HG03432 (cell line): ENCODE measurements around the gene EPHX1.
"Not testable (repeated sequence)": the region's sequence is repeated elsewhere in the genome, so short reads cannot be mapped to it uniquely, and the experiment has no call there.

Experiments used
- ATAC-seq: cut with Tn5 transposase; IDR thresholded peaks from one replicate; pipeline ENCODE4 v1.9.1; 2021; ENCODE audit warnings: mild to moderate bottlenecking, moderate library complexity; ENCODE audit not compliant: unreplicated experiment

EPHX1 gene

GRCh38 chr1:225777058-225777582 is 32.8 kb upstream of the EPHX1 start:
- peak; percentile 18 for ATAC-seq

- peak; percentile 99 for ATAC-seq
Measured at GRCh38 chr1:225777583-225778336, 32.2 kb upstream of the EPHX1 start, which contains the start of gene SRP9. TSS of gene SRP9 (plus strand) at chr1:225777826. CDS start at chr1:225777941, 115 bp downstream.

GRCh38 chr1:225778337-225778669 is 31.6 kb upstream of the EPHX1 start:
- ATAC-seq, result no peak

GRCh38 chr1:225779165-225779564 is 30.8 kb upstream of the EPHX1 start:
- ATAC-seq, result not testable (repeated sequence)

- ATAC-seq, result no peak
Measured at GRCh38 chr1:225780134-225780533, 29.8 kb upstream of the EPHX1 start.

GRCh38 chr1:225780630-225781029 is 29.3 kb upstream of the EPHX1 start:
- no peak for ATAC-seq

GRCh38 chr1:225789142-225789541 is 20.8 kb upstream of the EPHX1 start:
- ATAC-seq, result not testable (repeated sequence)

- ATAC-seq, result no peak
Measured at GRCh38 chr1:225794954-225795353, 15.0 kb upstream of the EPHX1 start.

- ATAC-seq, result not testable (repeated sequence)
Measured at GRCh38 chr1:225796097-225796496, 13.8 kb upstream of the EPHX1 start.

GRCh38 chr1:225801146-225801545 is 8.8 kb upstream of the EPHX1 start:
- not testable (repeated sequence) for ATAC-seq

GRCh38 chr1:225806249-225806648 is 3.7 kb upstream of the EPHX1 start:
- ATAC-seq, result no peak

- not testable (repeated sequence) for ATAC-seq
Measured at GRCh38 chr1:225806736-225807135, 3.2 kb upstream of the EPHX1 start.

- no peak for ATAC-seq
Measured at GRCh38 chr1:225808136-225808535, 1.8 kb upstream of the EPHX1 start.

GRCh38 chr1:225810579-225811538 is 935 bp downstream of the EPHX1 start:
- ATAC-seq, result not testable (repeated sequence)

- no peak for ATAC-seq
Measured at GRCh38 chr1:225811622-225812487, 1.9 kb downstream of the EPHX1 start.

- ATAC-seq, result no peak
Measured at GRCh38 chr1:225812488-225813213, 2.7 kb downstream of the EPHX1 start.

GRCh38 chr1:225813214-225813964 is 3.5 kb downstream of the EPHX1 start:
- ATAC-seq, result no peak

- no peak for ATAC-seq
Measured at GRCh38 chr1:225814381-225814780, 4.5 kb downstream of the EPHX1 start.

GRCh38 chr1:225815090-225815489 is 5.2 kb downstream of the EPHX1 start:
- ATAC-seq, result not testable (repeated sequence)
